HG03045 (cell line): ENCODE measurements around the gene SLC1A4.

ENCODE experiments used
- ATAC-seq: cut with Tn5 transposase; IDR thresholded peaks from one replicate; pipeline ENCODE4 v1.9.1; 2021; ENCODE audit warnings: mild to moderate bottlenecking, moderate library complexity; ENCODE audit not compliant: unreplicated experiment

SLC1A4 gene

GRCh38 chr2:65070172-65070830, 81.1 kb downstream of the SLC1A4 start:
- no peak for ATAC-seq

- no peak for ATAC-seq
These were observed 81.7 kb downstream of the SLC1A4 start for GRCh38 chr2:65070856-65071255.

DNA sequence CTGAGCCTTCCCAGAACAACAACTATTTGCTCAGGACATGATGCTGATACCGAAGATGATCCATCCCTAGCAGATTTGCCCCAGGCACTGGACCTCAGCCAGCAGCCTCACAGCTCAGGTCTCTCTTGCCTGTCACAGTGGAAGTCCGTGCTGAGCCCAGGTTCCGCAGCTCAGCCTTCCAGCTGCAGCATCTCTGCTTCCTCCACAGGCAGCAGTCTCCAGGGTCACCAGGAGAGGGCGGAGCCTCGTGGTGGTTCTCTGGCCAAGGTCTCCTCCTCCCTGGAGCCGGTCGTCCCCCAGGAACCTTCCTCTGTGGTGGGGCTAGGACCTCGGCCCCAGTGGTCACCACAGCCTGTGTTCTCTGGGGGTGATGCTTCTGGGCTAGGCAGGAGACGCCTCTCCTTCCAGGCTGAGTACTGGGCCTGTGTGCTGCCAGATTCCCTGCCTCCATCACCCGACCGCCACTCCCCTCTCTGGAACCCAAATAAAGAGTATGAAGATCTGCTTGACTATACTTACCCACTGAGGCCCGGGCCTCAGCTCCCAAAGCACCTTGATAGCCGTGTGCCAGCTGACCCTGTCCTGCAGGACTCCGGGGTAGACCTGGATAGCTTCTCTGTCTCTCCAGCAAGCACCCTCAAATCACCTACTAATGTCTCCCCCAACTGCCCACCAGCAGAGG, 82.4 kb downstream of the SLC1A4 start:
- no peak for ATAC-seq

DNA sequence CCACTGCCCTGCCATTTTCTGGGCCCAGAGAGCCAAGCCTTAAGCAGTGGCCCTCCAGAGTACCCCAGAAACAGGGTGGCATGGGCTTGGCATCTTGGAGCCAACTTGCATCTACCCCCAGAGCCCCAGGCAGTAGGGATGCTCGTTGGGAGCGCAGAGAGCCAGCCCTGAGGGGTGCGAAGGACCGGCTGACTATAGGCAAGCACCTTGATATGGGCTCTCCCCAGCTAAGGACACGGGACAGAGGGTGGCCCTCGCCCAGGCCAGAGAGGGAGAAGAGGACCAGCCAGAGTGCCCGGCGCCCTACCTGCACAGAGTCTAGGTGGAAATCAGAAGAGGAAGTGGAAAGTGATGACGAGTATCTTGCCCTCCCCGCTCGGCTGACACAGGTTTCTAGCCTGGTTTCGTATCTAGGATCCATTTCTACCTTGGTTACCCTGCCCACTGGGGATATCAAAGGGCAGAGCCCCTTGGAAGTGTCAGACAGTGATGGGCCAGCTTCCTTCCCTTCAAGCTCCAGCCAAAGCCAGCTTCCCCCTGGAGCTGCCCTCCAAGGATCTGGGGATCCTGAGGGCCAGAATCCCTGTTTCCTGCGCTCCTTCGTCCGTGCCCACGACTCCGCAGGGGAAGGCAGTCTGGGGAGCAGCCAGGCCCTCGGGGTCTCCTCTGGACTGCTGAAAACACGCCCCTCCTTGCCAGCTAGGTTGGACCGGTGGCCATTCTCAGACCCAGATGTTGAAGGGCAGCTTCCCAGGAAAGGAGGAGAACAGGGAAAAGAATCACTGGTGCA, 83.2 kb downstream of the SLC1A4 start:
- no peak for ATAC-seq
